Measurements from ENCODE around the gene MDN1. TPM values are rescaled to one million over a fixed set of nuclear protein-coding genes. Genes with fewer than 3 reads are reported as not detected.

Gene MDN1
- total RNA-seq, 2 experiments from 2014 or later = 38.2 to 39.4 TPM

- no peaks in the 10 kb centered on the region for H3K4me1 Mint-ChIP-seq
- H3K36me3 Mint-ChIP-seq (ENCODE audit: low read depth) = peaks cover 70% of the 10 kb centered on the region
- H3K9me3 Mint-ChIP-seq = no peaks in the 10 kb centered on the region
- DNase-seq = no peak
- CTCF ChIA-PET = no interaction called here
- POLR2A ChIA-PET = no interaction called here
- H3K27ac Mint-ChIP-seq = peak overlapping the region; percentile 35
- H3K27me3 Mint-ChIP-seq = no peaks in the 10 kb centered on the region
- H3K4me3 Mint-ChIP-seq = no peak overlapping the region
Observed at GRCh38 chr6:89679215-89680120, 140.1 kb downstream of the MDN1 start.

- Mint-ChIP-seq H3K4me3 (no peak overlapping the region), H3K27me3 (no peaks in the 10 kb centered on the region), H3K27ac (no peak overlapping the region), H3K9me3 (no peaks in the 10 kb centered on the region), H3K36me3 (ENCODE audit: low read depth) (peaks cover 65% of the 10 kb centered on the region), H3K4me1 (no peaks in the 10 kb centered on the region)
- POLR2A ChIA-PET = no interaction called here
- no peak for DNase-seq
- CTCF ChIA-PET = no interaction called here
Observed at GRCh38 chr6:89678531-89678930, 141.1 kb downstream of the MDN1 start.

- peaks cover 67% of the 10 kb centered on the region for H3K36me3 Mint-ChIP-seq (ENCODE audit: low read depth)
- H3K27ac Mint-ChIP-seq = no peak overlapping the region
- H3K4me1 Mint-ChIP-seq = no peaks in the 10 kb centered on the region
- ChIA-PET CTCF (no interaction called here), POLR2A (no interaction called here)
- no peaks in the 10 kb centered on the region for H3K9me3 Mint-ChIP-seq
- H3K4me3 Mint-ChIP-seq = no peak overlapping the region
- DNase-seq = no peak
- H3K27me3 Mint-ChIP-seq = no peaks in the 10 kb centered on the region
Observed at GRCh38 chr6:89675949-89676748, 143.4 kb downstream of the MDN1 start.

GRCh38 chr6:89670935-89671565, 148.5 kb downstream of the MDN1 start:
- Mint-ChIP-seq H3K9me3 (no peaks in the 10 kb centered on the region), H3K27ac (no peak overlapping the region), H3K4me1 (no peaks in the 10 kb centered on the region), H3K4me3 (no peak overlapping the region), H3K36me3 (ENCODE audit: low read depth) (peaks cover 54% of the 10 kb centered on the region), H3K27me3 (no peaks in the 10 kb centered on the region)
- ChIA-PET POLR2A (no interaction called here), CTCF (no interaction called here)
- DNase-seq = no peak

GRCh38 chr6:89669002-89669401, 150.6 kb downstream of the MDN1 start:
- CTCF ChIA-PET = no interaction called here
- POLR2A ChIA-PET = no interaction called here
- Mint-ChIP-seq H3K9me3 (no peaks in the 10 kb centered on the region), H3K27ac (no peak overlapping the region), H3K4me3 (no peak overlapping the region), H3K4me1 (no peaks in the 10 kb centered on the region), H3K27me3 (no peaks in the 10 kb centered on the region), H3K36me3 (ENCODE audit: low read depth) (peaks cover 40% of the 10 kb centered on the region)
- no peak for DNase-seq

GRCh38 chr6:89667872-89668556, 151.6 kb downstream of the MDN1 start:
- peak overlapping the region; percentile 1 for H3K27ac Mint-ChIP-seq
- H3K4me1 Mint-ChIP-seq = no peaks in the 10 kb centered on the region
- no peak overlapping the region for H3K4me3 Mint-ChIP-seq
- CTCF ChIA-PET = no interaction called here
- H3K36me3 Mint-ChIP-seq (ENCODE audit: low read depth) = peaks cover 40% of the 10 kb centered on the region
- H3K9me3 Mint-ChIP-seq = no peaks in the 10 kb centered on the region
- DNase-seq = no peak
- H3K27me3 Mint-ChIP-seq = no peaks in the 10 kb centered on the region
- POLR2A ChIA-PET = no interaction called here

- H3K27ac Mint-ChIP-seq = peak overlapping the region; percentile 3
- H3K9me3 Mint-ChIP-seq = no peaks in the 10 kb centered on the region
- CTCF ChIA-PET = interaction anchor here (0.7 kb wide), 1 partner anchor 9 kb away, joined by 3 read pairs; no protein-coding TSS in a partner anchor
- no peak overlapping the region for H3K4me3 Mint-ChIP-seq
- POLR2A ChIA-PET = no interaction called here
- no peaks in the 10 kb centered on the region for H3K27me3 Mint-ChIP-seq
- H3K4me1 Mint-ChIP-seq = no peaks in the 10 kb centered on the region
- H3K36me3 Mint-ChIP-seq (ENCODE audit: low read depth) = peaks cover 39% of the 10 kb centered on the region
- DNase-seq = no peak
Observed at GRCh38 chr6:89662659-89663223, 156.9 kb downstream of the MDN1 start.

GRCh38 chr6:89661559-89661958, 158.0 kb downstream of the MDN1 start:
- H3K27me3 Mint-ChIP-seq = no peaks in the 10 kb centered on the region
- DNase-seq = no peak
- H3K4me3 Mint-ChIP-seq = no peak overlapping the region
- POLR2A ChIA-PET = no interaction called here
- no peak overlapping the region for H3K27ac Mint-ChIP-seq
- no peaks in the 10 kb centered on the region for H3K9me3 Mint-ChIP-seq
- no peaks in the 10 kb centered on the region for H3K4me1 Mint-ChIP-seq
- peaks cover 43% of the 10 kb centered on the region for H3K36me3 Mint-ChIP-seq (ENCODE audit: low read depth)
- CTCF ChIA-PET = no interaction called here

GRCh38 chr6:89660981-89661380, 158.6 kb downstream of the MDN1 start:
- CTCF ChIA-PET = no interaction called here
- Mint-ChIP-seq H3K9me3 (no peaks in the 10 kb centered on the region), H3K27ac (no peak overlapping the region), H3K27me3 (no peaks in the 10 kb centered on the region), H3K4me1 (no peaks in the 10 kb centered on the region), H3K36me3 (ENCODE audit: low read depth) (peaks cover 43% of the 10 kb centered on the region), H3K4me3 (no peak overlapping the region)
- no peak for DNase-seq
- POLR2A ChIA-PET = no interaction called here

- H3K27me3 Mint-ChIP-seq = no peaks in the 10 kb centered on the region
- DNase-seq = no peak
- H3K27ac Mint-ChIP-seq = no peak overlapping the region
- H3K36me3 Mint-ChIP-seq (ENCODE audit: low read depth) = peaks cover 48% of the 10 kb centered on the region
- ChIA-PET CTCF (no interaction called here), POLR2A (no interaction called here)
- H3K4me1 Mint-ChIP-seq = no peaks in the 10 kb centered on the region
- no peaks in the 10 kb centered on the region for H3K9me3 Mint-ChIP-seq
- H3K4me3 Mint-ChIP-seq = no peak overlapping the region
Observed at GRCh38 chr6:89657445-89658158, 162.0 kb downstream of the MDN1 start.

- Mint-ChIP-seq H3K27me3 (no peaks in the 10 kb centered on the region), H3K4me3 (no peak overlapping the region), H3K27ac (no peak overlapping the region), H3K4me1 (no peaks in the 10 kb centered on the region), H3K9me3 (no peaks in the 10 kb centered on the region), H3K36me3 (ENCODE audit: low read depth) (peaks cover 55% of the 10 kb centered on the region)
- POLR2A ChIA-PET = no interaction called here
- DNase-seq = no peak
- CTCF ChIA-PET = interaction anchor here (1.3 kb wide), 1 partner anchor 223 kb away, joined by 3 read pairs; no protein-coding TSS in a partner anchor
Observed at GRCh38 chr6:89655122-89655521, 164.5 kb downstream of the MDN1 start.

GRCh38 chr6:89650579-89650978, 169.0 kb downstream of the MDN1 start:
- ChIA-PET POLR2A (interaction anchor here (1.2 to 2.4 kb wide), 2 partner anchors 12 to 169 kb away, joined by 3 to 6 read pairs; partner anchors contain the start of genes LYRM2 and MDN1), CTCF (interaction anchor here (1.9 kb wide), 1 partner anchor 217 kb away, joined by 4 read pairs; no protein-coding TSS in a partner anchor)
- no peak for DNase-seq
- Mint-ChIP-seq H3K4me3 (no peak overlapping the region), H3K4me1 (no peaks in the 10 kb centered on the region), H3K9me3 (no peaks in the 10 kb centered on the region), H3K27ac (no peak overlapping the region), H3K27me3 (no peaks in the 10 kb centered on the region), H3K36me3 (ENCODE audit: low read depth) (peaks cover 46% of the 10 kb centered on the region)

All from activated CD4-positive, alpha-beta memory T cell treated with anti-CD3 and anti-CD28 coated beads, Interleukin-2, amount 10 ng/mL, durations not matched to agents 7 days and 5 days (primary cell).